Mesothelial cell of epicardium (in vitro differentiated cells): ENCODE measurements around the gene OR10H5. TPM values are rescaled to one million over a fixed set of nuclear protein-coding genes. Genes with fewer than 3 reads are reported as not detected.
A peak's percentile ranks its signal among the peaks of the same experiment; 100 is the strongest.
"Not testable (repeated sequence)": the region's sequence is repeated elsewhere in the genome, so short reads cannot be mapped to it uniquely, and the experiment has no call there.

ENCODE experiments used
- DNase-seq, 2 experiments: peaks; one replicate each; pipeline ENCODE4 v3.0.0; 2021; ENCODE audit warnings: low spot score in 2 of 2; ENCODE audit not compliant: unreplicated experiment in 2 of 2
- H3K27ac Mint-ChIP-seq: 2 replicates; pipeline ENCODE4 v1.8.0; 2021; ENCODE audit warnings: mixed read lengths
- H3K27me3 Mint-ChIP-seq: 2 replicates; pipeline ENCODE4 v1.8.0; 2021; ENCODE audit warnings: low read depth, mixed read lengths
- H3K36me3 Mint-ChIP-seq: 2 replicates; pipeline ENCODE4 v1.8.0; 2021; ENCODE audit warnings: mixed read lengths
- H3K4me1 Mint-ChIP-seq: 2 replicates; pipeline ENCODE4 v1.8.0; 2021; ENCODE audit warnings: mixed read lengths
- H3K4me3 Mint-ChIP-seq: 2 replicates; pipeline ENCODE4 v1.8.0; 2021; ENCODE audit warnings: mild to moderate bottlenecking, moderate library complexity, mixed read lengths
- H3K9me3 Mint-ChIP-seq: 2 replicates; pipeline ENCODE4 v1.8.0; 2021; ENCODE audit warnings: mixed read lengths
- CTCF ChIP-seq: fragments of 200-600 bp; sonication (generic); IDR thresholded peaks from one replicate; pipeline ENCODE4 v1.5.0; 2021; ENCODE audit warnings: antibody characterized with exemption; ENCODE audit not compliant: unreplicated experiment
- total RNA-seq: library from RNA; stranded (reverse); gene quantifications from 3 replicates; pipeline ENCODE4 v1.2.1, GENCODE V29; 2021

The OR10H5 gene
- total RNA-seq, 1 donor from 2014 or later, result not detected

- no peak overlapping the region for H3K4me3 Mint-ChIP-seq
- peaks cover 8% of the 10 kb centered on the region for H3K36me3 Mint-ChIP-seq
- DNase-seq, result no peak
- H3K4me1 Mint-ChIP-seq, result no peaks in the 10 kb centered on the region
- TF ChIP-seq CTCF, result no peak
- peaks cover 35% of the 10 kb centered on the region for H3K9me3 Mint-ChIP-seq
- H3K27ac Mint-ChIP-seq, result no peak overlapping the region
- no peaks in the 10 kb centered on the region for H3K27me3 Mint-ChIP-seq
These were observed 50.9 kb downstream of the OR10H5 start for GRCh38 chr19:15838351-15838750.

GRCh38 chr19:15839888-15840287, 52.4 kb downstream of the OR10H5 start:
- H3K4me1 Mint-ChIP-seq, DNase-seq, H3K4me3 Mint-ChIP-seq, H3K27ac Mint-ChIP-seq, H3K27me3 Mint-ChIP-seq: not testable (repeated sequence)
- H3K9me3 Mint-ChIP-seq, result peaks cover 44% of the 10 kb centered on the region
- peaks cover 14% of the 10 kb centered on the region for H3K36me3 Mint-ChIP-seq

- Mint-ChIP-seq H3K4me1 (no peaks in the 10 kb centered on the region), H3K9me3 (peaks cover 47% of the 10 kb centered on the region)
These were observed 53.4 kb downstream of the OR10H5 start for GRCh38 chr19:15840833-15841232.

GRCh38 chr19:15841875-15842569, 54.6 kb downstream of the OR10H5 start:
- no peaks in the 10 kb centered on the region for H3K27me3 Mint-ChIP-seq
- no peak overlapping the region for H3K27ac Mint-ChIP-seq
- TF ChIP-seq CTCF, result peak; percentile 36
- H3K36me3 Mint-ChIP-seq, result peaks cover 10% of the 10 kb centered on the region
- DNase-seq, result no peak
- no peaks in the 10 kb centered on the region for H3K4me1 Mint-ChIP-seq
- H3K4me3 Mint-ChIP-seq, result no peak overlapping the region
- peaks cover 55% of the 10 kb centered on the region for H3K9me3 Mint-ChIP-seq

More at GRCh38 chr19:15840833-15841232, 53.4 kb downstream of the OR10H5 start:
- Mint-ChIP-seq H3K27me3 (no peaks in the 10 kb centered on the region), H3K4me3 (no peak overlapping the region), H3K36me3 (peaks cover 13% of the 10 kb centered on the region), H3K27ac (no peak overlapping the region)
- no peak for DNase-seq
- no peak for TF ChIP-seq CTCF

- no peak for DNase-seq
- Mint-ChIP-seq H3K9me3 (peaks cover 54% of the 10 kb centered on the region), H3K27me3 (no peaks in the 10 kb centered on the region), H3K36me3 (peaks cover 10% of the 10 kb centered on the region), H3K4me3 (no peak overlapping the region), H3K27ac (no peak overlapping the region), H3K4me1 (no peaks in the 10 kb centered on the region)
- TF ChIP-seq CTCF, result no peak
These were observed 55.9 kb downstream of the OR10H5 start for GRCh38 chr19:15843203-15843893.

- Mint-ChIP-seq H3K9me3 (peaks cover 50% of the 10 kb centered on the region), H3K36me3 (peaks cover 10% of the 10 kb centered on the region)
- not testable (repeated sequence) for H3K27me3 Mint-ChIP-seq, H3K27ac Mint-ChIP-seq, H3K4me3 Mint-ChIP-seq, H3K4me1 Mint-ChIP-seq, DNase-seq
These were observed 56.4 kb downstream of the OR10H5 start for GRCh38 chr19:15843894-15844222.
